D721Med (cell line): ENCODE results near the gene CNN3.

ENCODE experiments used
- DNase-seq: peaks from one replicate; pipeline ENCODE4 v3.0.0; 2011; ENCODE audit warnings: low spot score; ENCODE audit not compliant: insufficient read length
- FAIRE-seq: peaks from 2 replicates; lab custom pipeline; 2011; peaks lifted over from hg19 to GRCh38; lab: Jason Lieb, UNC
- TF ChIP-seq, protein P1 (sequence below): IDR thresholded peaks from 2 replicates; pipeline ENCODE4 v1.5.1; 2012; ENCODE audit warnings: mild to moderate bottlenecking, control low read depth; ENCODE audit not compliant: insufficient read depth; ENCODE audit errors: missing control alignments

Gene CNN3

GRCh38 chr1:94901841-94902240 lies 25.1 kb downstream of the CNN3 start:
- FAIRE-seq (no peak), DNase-seq (no peak)
- TF ChIP-seq, protein P1, sequence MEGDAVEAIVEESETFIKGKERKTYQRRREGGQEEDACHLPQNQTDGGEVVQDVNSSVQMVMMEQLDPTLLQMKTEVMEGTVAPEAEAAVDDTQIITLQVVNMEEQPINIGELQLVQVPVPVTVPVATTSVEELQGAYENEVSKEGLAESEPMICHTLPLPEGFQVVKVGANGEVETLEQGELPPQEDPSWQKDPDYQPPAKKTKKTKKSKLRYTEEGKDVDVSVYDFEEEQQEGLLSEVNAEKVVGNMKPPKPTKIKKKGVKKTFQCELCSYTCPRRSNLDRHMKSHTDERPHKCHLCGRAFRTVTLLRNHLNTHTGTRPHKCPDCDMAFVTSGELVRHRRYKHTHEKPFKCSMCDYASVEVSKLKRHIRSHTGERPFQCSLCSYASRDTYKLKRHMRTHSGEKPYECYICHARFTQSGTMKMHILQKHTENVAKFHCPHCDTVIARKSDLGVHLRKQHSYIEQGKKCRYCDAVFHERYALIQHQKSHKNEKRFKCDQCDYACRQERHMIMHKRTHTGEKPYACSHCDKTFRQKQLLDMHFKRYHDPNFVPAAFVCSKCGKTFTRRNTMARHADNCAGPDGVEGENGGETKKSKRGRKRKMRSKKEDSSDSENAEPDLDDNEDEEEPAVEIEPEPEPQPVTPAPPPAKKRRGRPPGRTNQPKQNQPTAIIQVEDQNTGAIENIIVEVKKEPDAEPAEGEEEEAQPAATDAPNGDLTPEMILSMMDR, result no peak

- DNase-seq (no peak), FAIRE-seq (no peak)
- TF ChIP-seq, protein P1, result no peak
Measured at GRCh38 chr1:94899756-94900155, 27.2 kb downstream of the CNN3 start.

DNA sequence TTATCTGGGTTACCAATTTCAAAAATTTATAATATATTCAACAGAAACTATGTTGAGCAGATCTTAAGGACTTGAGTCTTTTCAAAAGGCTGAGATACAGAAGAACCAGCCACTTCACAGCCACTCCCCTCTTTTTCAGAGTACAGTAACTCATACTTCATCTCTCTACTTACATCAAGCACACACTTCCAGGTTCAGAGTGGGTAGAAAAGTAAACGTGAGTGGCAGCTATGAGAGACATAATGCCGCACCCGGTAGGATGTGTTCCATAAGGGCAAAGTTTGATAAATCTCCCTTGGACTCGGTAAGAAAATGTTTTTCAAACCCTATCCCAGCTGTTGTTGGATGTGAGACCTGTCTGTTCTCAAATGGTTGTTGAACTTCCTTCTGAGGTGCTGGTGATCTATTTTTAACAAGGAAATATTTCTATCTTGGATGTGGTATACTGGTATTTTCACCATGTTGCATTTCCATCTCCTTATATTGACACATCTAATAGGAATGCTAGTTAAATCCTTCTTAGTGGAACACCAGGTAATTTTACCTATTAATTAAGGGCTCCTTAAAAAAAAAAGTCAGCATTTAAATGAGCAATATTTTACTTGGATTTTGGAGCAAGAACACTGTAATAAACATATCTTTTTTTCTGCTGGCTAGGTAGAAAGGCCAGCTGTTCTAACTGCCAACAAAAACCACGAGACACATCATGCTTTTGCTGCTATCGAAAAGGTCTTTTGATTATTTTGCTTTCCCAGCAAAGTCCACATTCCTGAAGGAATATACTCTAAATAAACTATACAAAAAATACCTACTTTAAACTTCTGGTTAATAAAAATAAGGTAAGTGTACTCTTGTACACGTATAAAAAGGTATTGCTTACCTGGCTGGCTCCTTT lies 28.2 kb downstream of the CNN3 start:
- DNase-seq (no peak), FAIRE-seq (no peak)
- TF ChIP-seq, protein P1, result no peak

GRCh38 chr1:94895518-94895917 lies 31.4 kb downstream of the CNN3 start:
- DNase-seq (no peak), FAIRE-seq (no peak)
- TF ChIP-seq, protein P1, result no peak

GRCh38 chr1:94894630-94895029 lies 32.3 kb downstream of the CNN3 start:
- TF ChIP-seq, protein P1, result no peak
- FAIRE-seq (no peak), DNase-seq (no peak)

GRCh38 chr1:94892604-94893254 lies 34.2 kb downstream of the CNN3 start:
- FAIRE-seq (no peak), DNase-seq (no peak)
- TF ChIP-seq, protein P1, result no peak
